LNCaP clone FGC (cell line): ENCODE data around the gene CELF2.
"Not testable (repeated sequence)": the region's sequence is repeated elsewhere in the genome, so short reads cannot be mapped to it uniquely, and the experiment has no call there.

Source experiments
- DNase-seq: peaks from one replicate; pipeline ENCODE4 v3.0.0-alpha.2; 2011; ENCODE audit warnings: low read depth
- H3K4me3 ChIP-seq: 2 replicates; pipeline ENCODE4 v1.5.1; 2011; ENCODE audit warnings: mild to moderate bottlenecking, low read depth, low read length, control low read depth
- TF ChIP-seq, protein P1 (sequence below): IDR thresholded peaks from 2 replicates; pipeline ENCODE4 v1.5.1; 2012; ENCODE audit warnings: mild to moderate bottlenecking; ENCODE audit not compliant: control insufficient read depth, insufficient read depth; ENCODE audit errors: extremely low read depth

The CELF2 gene

DNA sequence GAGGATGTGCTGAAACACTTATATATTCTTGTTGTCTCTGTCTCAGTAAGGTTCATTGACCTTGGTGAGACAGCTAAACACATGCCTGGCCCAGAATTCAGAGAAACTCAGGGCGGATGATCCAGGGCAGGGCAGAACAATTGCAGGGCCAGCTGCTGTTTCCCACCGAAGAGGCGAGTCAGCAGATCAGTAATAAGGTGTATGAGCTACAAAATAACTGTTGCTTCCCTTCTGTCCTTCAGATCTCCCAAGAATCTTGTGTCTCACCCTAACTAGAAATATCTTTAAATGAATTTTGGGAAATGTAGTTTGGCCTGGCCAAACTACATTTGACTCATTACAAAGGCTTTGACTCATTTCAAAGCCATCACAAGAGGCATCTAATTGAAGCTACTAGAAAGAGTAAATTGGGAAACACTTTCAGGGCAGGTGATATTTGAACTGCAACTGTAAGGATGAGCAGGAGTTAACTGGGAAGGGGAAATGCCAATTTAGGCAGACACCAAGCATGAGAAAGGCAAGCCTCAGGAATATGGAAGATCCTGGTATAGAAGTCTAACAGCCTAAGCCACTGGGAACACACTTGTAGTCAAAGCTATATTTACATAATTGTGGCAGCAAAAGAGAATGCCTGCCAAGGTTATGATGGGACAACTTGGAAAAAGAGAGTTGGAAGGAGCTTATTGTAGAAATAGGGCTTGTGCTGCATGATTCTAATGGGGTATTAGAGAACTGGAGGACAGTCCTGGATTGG, 24.5 kb upstream of the CELF2 start:
- TF ChIP-seq, protein P1, sequence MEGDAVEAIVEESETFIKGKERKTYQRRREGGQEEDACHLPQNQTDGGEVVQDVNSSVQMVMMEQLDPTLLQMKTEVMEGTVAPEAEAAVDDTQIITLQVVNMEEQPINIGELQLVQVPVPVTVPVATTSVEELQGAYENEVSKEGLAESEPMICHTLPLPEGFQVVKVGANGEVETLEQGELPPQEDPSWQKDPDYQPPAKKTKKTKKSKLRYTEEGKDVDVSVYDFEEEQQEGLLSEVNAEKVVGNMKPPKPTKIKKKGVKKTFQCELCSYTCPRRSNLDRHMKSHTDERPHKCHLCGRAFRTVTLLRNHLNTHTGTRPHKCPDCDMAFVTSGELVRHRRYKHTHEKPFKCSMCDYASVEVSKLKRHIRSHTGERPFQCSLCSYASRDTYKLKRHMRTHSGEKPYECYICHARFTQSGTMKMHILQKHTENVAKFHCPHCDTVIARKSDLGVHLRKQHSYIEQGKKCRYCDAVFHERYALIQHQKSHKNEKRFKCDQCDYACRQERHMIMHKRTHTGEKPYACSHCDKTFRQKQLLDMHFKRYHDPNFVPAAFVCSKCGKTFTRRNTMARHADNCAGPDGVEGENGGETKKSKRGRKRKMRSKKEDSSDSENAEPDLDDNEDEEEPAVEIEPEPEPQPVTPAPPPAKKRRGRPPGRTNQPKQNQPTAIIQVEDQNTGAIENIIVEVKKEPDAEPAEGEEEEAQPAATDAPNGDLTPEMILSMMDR = no peak
- no peak for DNase-seq
- no peak overlapping the region for H3K4me3 ChIP-seq

DNA sequence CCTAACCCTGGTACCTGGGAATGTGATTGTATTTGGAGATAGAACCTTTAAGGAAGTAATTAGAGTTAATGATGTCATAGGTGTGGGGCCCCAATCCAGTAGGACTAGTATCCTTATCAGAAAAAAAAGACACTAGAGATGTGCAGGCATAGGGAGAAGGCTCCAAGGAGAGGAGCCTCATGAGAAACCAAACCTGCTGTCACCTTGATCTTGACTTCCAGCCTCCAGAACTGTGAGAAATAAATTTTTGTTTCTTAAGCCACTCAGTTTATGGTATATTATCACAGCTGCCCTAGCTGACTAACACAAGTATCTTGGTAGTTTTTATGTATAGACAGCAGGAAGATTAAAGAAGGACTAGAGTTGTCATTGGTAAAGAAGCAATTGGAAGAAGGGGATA, 23.9 kb upstream of the CELF2 start:
- no peak overlapping the region for H3K4me3 ChIP-seq
- TF ChIP-seq, protein P1 = no peak
- DNase-seq = no peak

DNA sequence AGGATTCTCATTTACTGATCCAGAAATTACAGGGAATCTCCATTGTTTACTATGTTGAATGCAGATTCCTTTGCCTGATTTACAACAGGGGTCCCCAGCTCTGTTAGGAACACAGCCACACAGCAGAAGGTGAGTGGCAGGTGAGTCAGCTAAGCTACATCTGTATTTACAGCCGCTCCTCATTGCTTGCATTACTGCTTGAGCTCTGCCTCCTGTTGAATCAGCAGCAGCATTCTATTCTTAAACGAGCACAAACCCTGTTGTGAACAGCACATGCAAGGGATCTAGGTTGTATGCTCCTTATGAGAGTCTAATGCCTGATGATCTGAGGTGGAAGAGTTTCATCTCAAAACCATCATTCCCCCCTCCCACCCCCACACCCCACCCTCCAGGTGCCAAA, 23.3 kb upstream of the CELF2 start:
- TF ChIP-seq, protein P1 = no peak
- no peak for DNase-seq
- no peak overlapping the region for H3K4me3 ChIP-seq

DNA sequence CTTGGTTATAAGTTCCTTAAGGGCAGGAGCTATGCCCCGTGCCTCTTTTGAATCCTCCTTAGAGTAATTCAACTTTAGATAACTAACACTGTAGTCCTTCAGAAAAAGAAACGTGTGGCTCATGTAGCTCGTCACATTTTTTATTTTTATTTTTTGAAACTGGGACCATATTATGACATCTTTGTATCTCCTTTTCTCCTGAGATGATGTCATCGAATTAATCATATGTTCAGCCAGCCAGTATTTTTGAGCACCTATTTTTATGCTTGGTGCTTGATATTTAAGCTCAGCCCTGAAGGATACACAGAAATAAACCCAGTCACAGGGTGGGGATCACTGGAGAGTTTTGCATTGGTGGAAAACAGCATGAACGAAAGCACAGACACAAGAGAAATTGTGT, 22.6 kb upstream of the CELF2 start:
- H3K4me3 ChIP-seq = no peak overlapping the region
- TF ChIP-seq, protein P1 = no peak
- DNase-seq = no peak

DNA sequence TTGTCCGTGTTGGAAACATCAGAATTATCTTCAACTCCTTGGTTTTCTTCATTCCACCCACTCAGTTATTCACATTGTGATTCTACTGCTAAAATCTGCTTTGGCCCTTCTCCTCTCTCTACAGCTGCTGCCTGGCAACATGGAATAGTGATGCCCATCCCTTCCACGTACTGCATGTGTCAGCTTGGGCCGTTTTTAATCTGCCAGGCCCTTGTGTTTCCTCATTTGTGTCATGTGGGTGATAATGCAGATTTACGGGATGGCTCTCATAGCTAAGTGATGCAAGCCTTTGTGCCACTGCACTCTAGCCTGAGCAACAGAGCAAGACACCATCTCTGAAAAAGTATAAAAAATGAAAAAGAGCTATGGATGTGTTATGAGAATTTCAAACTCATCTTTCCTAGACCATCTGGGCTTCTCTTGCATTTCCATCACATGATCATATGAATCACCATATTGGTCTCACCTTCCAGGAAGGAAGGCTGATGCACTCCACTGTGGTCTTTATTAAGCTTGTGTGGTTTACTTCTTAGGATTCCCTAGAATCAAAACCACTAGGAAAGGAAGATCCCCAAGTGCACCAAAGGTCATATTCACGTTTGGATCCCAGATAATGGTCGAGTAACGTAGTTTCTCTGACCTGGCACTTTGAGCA, 20.6 kb upstream of the CELF2 start:
- DNase-seq = no peak
- H3K4me3 ChIP-seq = no peak overlapping the region
- TF ChIP-seq, protein P1 = no peak

DNA sequence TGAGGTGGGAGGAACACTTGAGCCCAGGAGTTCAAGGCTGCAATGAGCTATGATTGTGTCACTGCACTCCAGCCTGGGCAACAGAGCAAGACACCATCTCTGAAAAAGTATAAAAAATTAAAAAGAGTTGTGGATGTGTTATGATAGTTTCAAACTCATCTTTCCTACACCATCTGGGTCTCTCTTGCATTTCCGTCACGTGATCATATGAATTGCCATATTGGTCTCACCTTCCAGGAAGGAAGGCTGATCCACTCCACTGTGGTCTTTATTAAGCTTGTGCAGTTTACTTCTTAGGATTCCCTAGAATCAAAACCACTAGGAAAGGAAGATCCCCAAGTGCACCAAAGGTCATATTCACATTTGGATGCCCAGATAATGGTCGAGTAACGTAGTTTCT, 18.2 kb upstream of the CELF2 start:
- not testable (repeated sequence) for DNase-seq, H3K4me3 ChIP-seq

DNA sequence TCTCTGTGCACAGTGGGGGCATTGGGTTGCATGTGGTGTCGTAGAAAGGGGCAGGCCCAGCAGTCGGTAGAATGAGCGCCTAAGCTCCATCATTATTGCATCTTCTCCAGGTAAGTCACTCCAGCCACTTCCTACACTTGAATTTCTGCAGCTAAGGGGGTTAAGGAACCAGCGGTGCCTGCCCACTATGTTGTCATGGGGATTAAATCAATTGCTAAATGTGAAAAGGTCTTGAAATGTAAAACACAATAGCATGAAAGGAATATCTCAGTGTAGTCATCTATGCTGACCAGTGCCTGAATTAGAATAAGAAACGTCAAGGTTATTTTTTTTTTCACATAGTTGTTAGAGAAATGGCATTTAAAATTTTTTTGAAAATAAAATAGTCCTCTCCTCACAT, 15.2 kb upstream of the CELF2 start:
- TF ChIP-seq, protein P1 = no peak
- no peak overlapping the region for H3K4me3 ChIP-seq
- DNase-seq = no peak
